Heart left ventricle (tissue), 16 donors: ENCODE measurements around the gene NPPA. TPM values are rescaled to one million over a fixed set of nuclear protein-coding genes. Genes with fewer than 3 reads are reported as not detected.

Source experiments
- ATAC-seq, 4 donors: fragments of 200-7000 bp; cut with Tn5 transposase; one replicate each; pipeline ENCODE4 v1.9.1; 2020 to 2022; ENCODE audit warnings: moderate library complexity in 4 of 4, mild to moderate bottlenecking in 3 of 4, moderate number of reproducible peaks in 1 of 4
- DNase-seq, 5 donors: peaks; one replicate each; pipeline ENCODE4 v3.0.0-alpha.2; 2020
- H3K27ac ChIP-seq, 12 donors: fragments of 200-600 bp; sonication (generic) in 4 of 12; one replicate each; pipeline versions ENCODE4 v1.5.0 to v1.8.0; 2016 to 2022; ENCODE audit warnings: mild to moderate bottlenecking in 2 of 12
- H3K27me3 ChIP-seq, 9 donors: fragments of 200-600 bp; sonication (generic) in 2 of 9; one replicate each; pipeline versions ENCODE4 v1.5.1 to v1.8.0; 2016 to 2022; ENCODE audit warnings: mild to moderate bottlenecking in 3 of 9
- H3K36me3 ChIP-seq, 9 donors: fragments of 200-600 bp; sonication (generic) in 2 of 9; one replicate each; pipeline versions ENCODE4 v1.5.0 to v1.8.0; 2018 to 2022; ENCODE audit warnings: mild to moderate bottlenecking in 2 of 9
- H3K4me1 ChIP-seq, 12 donors: fragments of 200-600 bp; sonication (generic) in 4 of 12; one replicate each; pipeline versions ENCODE4 v1.5.0 to v1.8.0; 2016 to 2022; ENCODE audit warnings: mild to moderate bottlenecking in 3 of 12
- H3K4me3 ChIP-seq, 12 donors: fragments of 200-600 bp; sonication (generic) in 4 of 12; one replicate each; pipeline versions ENCODE4 v1.5.0 to v1.8.0; 2017 to 2022; ENCODE audit warnings: mild to moderate bottlenecking in 9 of 12, moderate library complexity in 4 of 12
- H3K9me3 ChIP-seq, 12 donors: fragments of 200-600 bp; sonication (generic) in 4 of 12; one replicate each; pipeline versions ENCODE4 v1.5.0 to v1.8.0; 2016 to 2022; ENCODE audit warnings: mild to moderate bottlenecking in 1 of 12
- CTCF ChIP-seq, 12 donors: fragments of 200-600 bp; sonication (generic) in 4 of 12; IDR thresholded peaks; one replicate each; pipeline versions ENCODE4 v1.5.0 to v1.8.0; 2018 to 2022; ENCODE audit warnings: antibody characterized with exemption in 12 of 12, mild to moderate bottlenecking in 5 of 12
- POLR2A ChIP-seq, 2 donors: fragments of 450-650 bp; IDR thresholded peaks; one replicate each; pipeline ENCODE4 v1.6.1; 2017; ENCODE audit warnings: antibody characterized with exemption in 2 of 2, mild to moderate bottlenecking in 2 of 2, moderate library complexity in 2 of 2
- WGBS, 4 donors: extraction: QIAGEN DNeasy Blood & Tissue Kit in 2 of 4; methylation state at CpG; one replicate each; pipeline versions ENCODE4 v1.1.5 to v1.1.7; 2013 to 2018; 5-methylcytosine and 5-hydroxymethylcytosine counted together
- intact Hi-C, 10 donors: fragments of 100-400 bp; cut with DNase I; formaldehyde crosslinking; loops; one replicate each; pipeline versions ENCODE4 v1.11.1 to v1.14.2; 2022
- polyA plus RNA-seq, 2 donors: library from polyadenylated mRNA; stranded (reverse); fragments of 200-250 nt; gene quantifications; one replicate each; pipeline ENCODE4 v1.2.3, GENCODE V29; 2013
- total RNA-seq, 9 donors: library from RNA; depleted of rRNA in 2 of 9; stranded (reverse); fragments of >200 nt in 2 of 9; fragmentation: NEBNext Ultra II Directional in 3 of 9; extraction: Animal tissue kit (Norgen Biotek cat#: 25700) in 3 of 9; gene quantifications; one replicate each; pipeline versions ENCODE4 v1.1.0 to v1.2.4, GENCODE V29; 2016 to 2023
- donor health status: ischemic (EF 13 %, LVEDD 7.1; RV severe dilation, severe dysfunction).
- donor health status: healthy with polysubstance abuse.
- donor health status: DM: no; HTN: yes; CAD: no.
- donor health status: DM: no; HTN: no; CAD: no.
- donor health status: ischemic (EF 25% LVEDD 6.9; RV normal size, moderate dysfunction).
- donor health status: ischemic (EF 25% LVEDD 5.7; RV mildly dilated, moderate dysfunction).
- donor health status: healthy.
- donor health status: DM: yes; HTN: yes; CAD: no.
- donor health status: ischemic (EF 35%, LVEDD 5.7; RV mildly dilated, moderate dysfunction).
- donor health status: nonischemic (EF 11% LVEDD 7.7; RV severe dilation, severe dysfunction).
- donor health status: DM: yes; HTN: yes; CAD: no.
- donor health status: PGD.
- donor health status: ischemic (EF 29% LVEDD 5.4; RV normal size, mild dysfunction).
- donor health status: nonischemic (EF 23%, LVEDD 6.1; RV moderate dilation, normal function).

The NPPA gene
- total and polyA plus RNA-seq, 11 donors: 59.9 to 3,156 (median 279) TPM

GRCh38 chr1:11860083-11860482 lies 12.5 kb upstream of the NPPA start:
- intact Hi-C loops: no loop called here
- H3K27ac ChIP-seq: no peak overlapping the region

GRCh38 chr1:11858968-11859871 lies 11.6 kb upstream of the NPPA start:
- Histone ChIP-seq H3K36me3 (no peaks in the 10 kb centered on the region), H3K9me3 (no peaks in the 10 kb centered on the region), H3K27ac (peak overlapping the region in 2 of 12 donors; percentile 46 to 69), H3K4me1 (peaks cover 0 to 12% (median 0%) of the 10 kb centered on the region in 12 donors), H3K27me3 (peaks cover 12 to 43% (median 29%) of the 10 kb centered on the region in 9 donors), H3K4me3 (peak overlapping the region in 7 of 12 donors; percentile 1 to 49 (median 25))
- peak; percentile 70 to 85 (median 75) for DNase-seq
- 3 to 4% (median 3%) methylated on average over 13 to 53 of the region's 53 CpGs for WGBS, 4 donors
- intact Hi-C loops: loop anchor here in 2 of 10 donors (1.0 to 5.0 kb wide), 2 partner anchors 14 to 33 kb away; no protein-coding TSS in a partner anchor
- peak; percentile 49 to 86 (median 68) for ATAC-seq
- TF ChIP-seq POLR2A (IDR thresholded peaks at IDR 0.05) (no peak), CTCF (IDR thresholded peaks at IDR 0.05) (peak in 5 of 12 donors; percentile 14 to 37 (median 22))

More at GRCh38 chr1:11860083-11860482, 12.5 kb upstream of the NPPA start:
- Histone ChIP-seq H3K9me3 (no peaks in the 10 kb centered on the region), H3K4me3 (no peak overlapping the region), H3K4me1 (peaks cover 0 to 12% (median 0%) of the 10 kb centered on the region in 12 donors), H3K27me3 (peaks cover 12 to 44% (median 29%) of the 10 kb centered on the region in 9 donors), H3K36me3 (no peaks in the 10 kb centered on the region)
- DNase-seq (no peak), ATAC-seq (no peak)
- no peak for TF ChIP-seq CTCF (IDR thresholded peaks at IDR 0.05)
- TF ChIP-seq POLR2A (IDR thresholded peaks at IDR 0.05): no peak
- 56 to 69% (median 64%) methylated on average over 2 of the region's 2 CpGs for WGBS, 4 donors

GRCh38 chr1:11858613-11858967 lies 11.0 kb upstream of the NPPA start, which contains the start of gene NPPB:
NPPB (minus strand) TSS chr1:11858945; CDS start chr1:11858833, 112 bp downstream.
- peak within 1 kb of the TSS in 7 of 12 donors; percentile 1 to 49 (median 25) for H3K4me3 ChIP-seq
- peaks cover 0 to 12% (median 0%) of the 10 kb centered on the region in 12 donors for H3K4me1 ChIP-seq
- WGBS, 4 donors: 14 to 26% (median 19%) methylated on average over 9 to 16 of the region's 16 CpGs
- intact Hi-C loops: loop anchor here in 1 of 10 donors (5.0 kb wide), 1 partner anchor 34 kb away; no protein-coding TSS in a partner anchor
- H3K36me3 ChIP-seq: no peaks in the 10 kb centered on the region
- ATAC-seq: no peak
- DNase-seq: no peak
- H3K27me3 ChIP-seq: peaks cover 12 to 45% (median 29%) of the 10 kb centered on the region in 9 donors
- TF ChIP-seq POLR2A (IDR thresholded peaks at IDR 0.05): no peak
- TF ChIP-seq CTCF (IDR thresholded peaks at IDR 0.05): no peak
- no peaks in the 10 kb centered on the region for H3K9me3 ChIP-seq
- H3K27ac ChIP-seq: peak within 1 kb of the TSS in 4 of 12 donors; percentile 14 to 69 (median 54)

GRCh38 chr1:11858158-11858557 lies 10.6 kb upstream of the NPPA start:
- H3K9me3 ChIP-seq: no peaks in the 10 kb centered on the region
- intact Hi-C loops: loop anchor here in 1 of 10 donors (5.0 kb wide), 1 partner anchor 34 kb away; no protein-coding TSS in a partner anchor
- peak overlapping the region in 6 of 12 donors; percentile 6 to 49 (median 28) for H3K4me3 ChIP-seq
- DNase-seq (no peak), ATAC-seq (peak in 1 of 4 donors; percentile 5)
- WGBS, 4 donors: 72 to 86% (median 79%) methylated on average over 10 to 14 of the region's 14 CpGs
- peaks cover 12 to 46% (median 29%) of the 10 kb centered on the region in 9 donors for H3K27me3 ChIP-seq
- no peak for TF ChIP-seq CTCF (IDR thresholded peaks at IDR 0.05)
- TF ChIP-seq POLR2A (IDR thresholded peaks at IDR 0.05): no peak
- H3K4me1 ChIP-seq: peaks cover 0 to 12% (median 0%) of the 10 kb centered on the region in 12 donors
- no peaks in the 10 kb centered on the region for H3K36me3 ChIP-seq
- peak overlapping the region in 4 of 12 donors; percentile 14 to 69 (median 50) for H3K27ac ChIP-seq
